ENCODE data around the gene QPCTL. TPM values are rescaled to one million over a fixed set of nuclear protein-coding genes. Genes with fewer than 3 reads are reported as not detected.
"Not testable (repeated sequence)": the region's sequence is repeated elsewhere in the genome, so short reads cannot be mapped to it uniquely, and the experiment has no call there.

QPCTL gene
- total RNA-seq, 3 donors from 2014 or later (not counting 1 experiment from before 2014, with no cell fraction given): 8.7 to 11.5 (median 10.0) TPM

GRCh38 chr19:45681391-45682015, 11.0 kb upstream of the QPCTL start:
- H3K4me1 Mint-ChIP-seq: peaks cover 17 to 24% of the 10 kb centered on the region in 2 donors
- peak; percentile 94 for TF ChIP-seq CTCF (IDR thresholded peaks at IDR 0.05)
- intact Hi-C loops (cut with micrococcal nuclease): loop anchor here (1.0 to 5.0 kb wide), 3 partner anchors 15 to 158 kb away; no protein-coding TSS in a partner anchor
- ATAC-seq (peak; percentile 92 to 99 (median 95)), DNase-seq (peak; percentile 89 to 91)
- H3K36me3 ChIP-seq (ENCODE audit: control insufficient read depth, insufficient read depth, low read length): peaks cover 9% of the 10 kb centered on the region
- no peaks in the 10 kb centered on the region for H3K9me3 ChIP-seq (ENCODE audit: control insufficient read depth, insufficient read depth, low read length)
- peaks cover 0 to 12% of the 10 kb centered on the region in 2 donors for H3K27me3 Mint-ChIP-seq (ENCODE audit: low read depth in 2 of 2)
- no peaks in the 10 kb centered on the region for H3K9me3 Mint-ChIP-seq
- H3K4me1 ChIP-seq (ENCODE audit: control insufficient read depth, insufficient read depth, low read length): peaks cover 30% of the 10 kb centered on the region
- WGBS (ENCODE audit: insufficient coverage): 2% methylated on average over 51 of the region's 51 CpGs
- H3K27ac ChIP-seq (ENCODE audit: low read length): no peak overlapping the region
- H3K4me3 ChIP-seq (ENCODE audit: low read length): peak overlapping the region; percentile 23
- no peaks in the 10 kb centered on the region for H3K36me3 Mint-ChIP-seq
- peaks cover 11% of the 10 kb centered on the region for H3K27me3 ChIP-seq (ENCODE audit: control insufficient read depth, insufficient read depth, low read length)
- H3K4me3 Mint-ChIP-seq: peak overlapping the region; percentile 81
- peak overlapping the region; percentile 7 to 86 for H3K27ac Mint-ChIP-seq

- peaks cover 12% of the 10 kb centered on the region for H3K36me3 ChIP-seq (ENCODE audit: control insufficient read depth, insufficient read depth, low read length)
- WGBS (ENCODE audit: insufficient coverage): 91% methylated on average over 8 of the region's 8 CpGs
- Mint-ChIP-seq H3K4me3 (no peak overlapping the region), H3K27ac (peak overlapping the region in 1 of 2 donors; percentile 7), H3K4me1 (peaks cover 17 to 18% of the 10 kb centered on the region in 2 donors), H3K27me3 (ENCODE audit: low read depth in 2 of 2) (peaks cover 0 to 10% of the 10 kb centered on the region in 2 donors), H3K9me3 (no peaks in the 10 kb centered on the region), H3K36me3 (no peaks in the 10 kb centered on the region)
- no peak overlapping the region for H3K4me3 ChIP-seq (ENCODE audit: low read length)
- no peaks in the 10 kb centered on the region for H3K9me3 ChIP-seq (ENCODE audit: control insufficient read depth, insufficient read depth, low read length)
- no peak for TF ChIP-seq CTCF (IDR thresholded peaks at IDR 0.05)
- intact Hi-C loops (cut with micrococcal nuclease): loop anchor here (5.0 kb wide), 1 partner anchor 75 kb away; no protein-coding TSS in a partner anchor
- DNase-seq: no peak
- ATAC-seq: no peak
- no peak overlapping the region for H3K27ac ChIP-seq (ENCODE audit: low read length)
- H3K4me1 ChIP-seq (ENCODE audit: control insufficient read depth, insufficient read depth, low read length): peaks cover 24% of the 10 kb centered on the region
- peaks cover 6% of the 10 kb centered on the region for H3K27me3 ChIP-seq (ENCODE audit: control insufficient read depth, insufficient read depth, low read length)
Observed at GRCh38 chr19:45682117-45682516, 10.3 kb upstream of the QPCTL start.

GRCh38 chr19:45682908-45683307, 9.6 kb upstream of the QPCTL start:
- Mint-ChIP-seq H3K4me1 (peaks cover 11% of the 10 kb centered on the region in 2 donors), H3K27ac (no peak overlapping the region), H3K4me3 (no peak overlapping the region), H3K9me3 (no peaks in the 10 kb centered on the region), H3K27me3 (ENCODE audit: low read depth in 2 of 2) (peaks cover 0 to 4% of the 10 kb centered on the region in 2 donors), H3K36me3 (no peaks in the 10 kb centered on the region)
- intact Hi-C loops (cut with micrococcal nuclease): loop anchor here (5.0 kb wide), 1 partner anchor 76 kb away; no protein-coding TSS in a partner anchor
- no peak for TF ChIP-seq CTCF (IDR thresholded peaks at IDR 0.05)
- DNase-seq (no peak), ATAC-seq (no peak)
- Histone ChIP-seq H3K27me3 (ENCODE audit: control insufficient read depth, insufficient read depth, low read length) (peaks cover 2% of the 10 kb centered on the region), H3K27ac (ENCODE audit: low read length) (no peak overlapping the region), H3K36me3 (ENCODE audit: control insufficient read depth, insufficient read depth, low read length) (peaks cover 20% of the 10 kb centered on the region), H3K4me1 (ENCODE audit: control insufficient read depth, insufficient read depth, low read length) (peaks cover 16% of the 10 kb centered on the region), H3K9me3 (ENCODE audit: control insufficient read depth, insufficient read depth, low read length) (no peaks in the 10 kb centered on the region), H3K4me3 (ENCODE audit: low read length) (no peak overlapping the region)
- 89% methylated on average over 5 of the region's 5 CpGs for WGBS (ENCODE audit: insufficient coverage)

- H3K27me3 ChIP-seq (ENCODE audit: control insufficient read depth, insufficient read depth, low read length); H3K27ac Mint-ChIP-seq; H3K27ac ChIP-seq (ENCODE audit: low read length); intact Hi-C loops (cut with micrococcal nuclease); H3K27me3 Mint-ChIP-seq (ENCODE audit: low read depth in 2 of 2); H3K4me3 Mint-ChIP-seq; H3K9me3 ChIP-seq (ENCODE audit: control insufficient read depth, insufficient read depth, low read length); DNase-seq; H3K9me3 Mint-ChIP-seq; ATAC-seq; H3K4me3 ChIP-seq (ENCODE audit: low read length); H3K36me3 Mint-ChIP-seq: not testable (repeated sequence)
- Histone ChIP-seq H3K4me1 (ENCODE audit: control insufficient read depth, insufficient read depth, low read length) (peaks cover 12% of the 10 kb centered on the region), H3K36me3 (ENCODE audit: control insufficient read depth, insufficient read depth, low read length) (peaks cover 26% of the 10 kb centered on the region)
- H3K4me1 Mint-ChIP-seq: peaks cover 11 to 15% of the 10 kb centered on the region in 2 donors
- WGBS (ENCODE audit: insufficient coverage): 92% methylated on average over 11 of the region's 11 CpGs
Observed at GRCh38 chr19:45685045-45685444, 7.4 kb upstream of the QPCTL start.

Data from natural killer cell (primary cell).